HG03108 (cell line): ENCODE data around the gene RPS4Y2.

Source experiments
- ATAC-seq: cut with Tn5 transposase; IDR thresholded peaks from one replicate; pipeline ENCODE4 v1.9.1; 2021; ENCODE audit warnings: moderate library complexity; ENCODE audit not compliant: unreplicated experiment

The RPS4Y2 gene

DNA sequence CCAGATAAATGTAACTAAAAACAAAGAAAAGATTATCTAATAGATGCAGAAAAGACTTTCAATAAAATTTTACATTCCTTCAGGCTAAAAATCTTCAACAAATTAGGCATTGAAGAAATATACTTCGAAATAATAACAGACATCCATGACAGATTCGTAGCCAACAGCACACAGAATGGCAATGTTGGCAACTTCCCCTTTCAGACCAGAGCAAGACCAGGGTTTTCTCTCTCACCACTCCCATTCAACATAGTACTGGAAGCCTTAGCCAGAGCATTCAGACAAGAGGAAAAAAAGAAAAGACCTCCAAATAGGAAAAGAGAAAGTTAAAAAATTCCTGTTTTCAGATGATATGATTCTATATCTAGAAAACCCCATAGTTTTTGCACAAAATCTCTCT is 61.2 kb downstream of the RPS4Y2 start:
- no peak for ATAC-seq
